GM19035 (cell line): ENCODE data around the gene SOCS7.

Experiments
- ATAC-seq: cut with Tn5 transposase; IDR thresholded peaks from one replicate; pipeline ENCODE4 v1.9.1; 2021; ENCODE audit not compliant: unreplicated experiment

Gene SOCS7

GRCh38 chr17:38336838-38337237, 14.8 kb upstream of the SOCS7 start:
- no peak for ATAC-seq

- no peak for ATAC-seq
Observed at GRCh38 chr17:38338053-38338452, 13.6 kb upstream of the SOCS7 start.

DNA sequence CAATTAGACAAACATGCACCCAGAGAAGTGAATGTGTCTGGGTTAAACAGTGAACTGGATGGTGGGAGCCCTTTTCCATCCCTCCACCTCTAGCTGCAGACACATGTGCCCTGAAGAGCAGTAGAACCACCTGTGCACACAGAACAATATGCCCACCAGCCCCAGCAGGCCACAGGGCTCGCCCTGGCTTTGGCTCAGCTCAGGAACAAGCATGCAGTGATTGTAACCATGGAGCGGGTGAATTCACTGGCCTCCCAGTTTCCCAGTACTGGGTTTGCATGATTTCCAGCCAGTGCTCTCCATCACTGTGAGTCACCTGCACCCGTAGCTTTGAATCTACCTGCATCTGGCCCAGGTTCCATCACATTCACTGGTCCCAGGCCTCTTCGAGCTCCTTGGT, 13.1 kb upstream of the SOCS7 start:
- ATAC-seq, result no peak

DNA sequence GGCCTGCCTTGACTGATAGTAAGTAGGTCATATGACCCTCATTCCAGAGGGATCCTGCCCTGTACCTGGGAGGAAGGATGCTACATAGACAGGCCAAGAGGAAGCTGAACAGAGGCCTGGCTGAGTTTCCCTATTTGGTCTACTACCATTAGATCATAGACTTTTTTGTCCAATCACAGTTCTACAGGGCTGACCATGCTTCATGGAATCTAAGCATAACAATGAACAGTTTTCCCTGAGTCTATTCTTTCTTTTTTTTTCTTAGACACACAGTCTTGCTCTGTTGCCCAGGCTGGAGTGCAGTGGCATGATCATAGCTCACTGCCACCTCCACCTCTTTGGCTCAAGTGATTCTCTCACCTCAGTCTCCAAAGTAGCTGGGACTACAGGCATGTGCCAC, 11.8 kb upstream of the SOCS7 start:
- ATAC-seq, result no peak

GRCh38 chr17:38341035-38341721, 10.5 kb upstream of the SOCS7 start:
- no peak for ATAC-seq

GRCh38 chr17:38342886-38343607, 8.6 kb upstream of the SOCS7 start:
- ATAC-seq, result no peak

- no peak for ATAC-seq
Observed at GRCh38 chr17:38343608-38344419, 7.8 kb upstream of the SOCS7 start, which contains the start of gene GPR179. GPR179 (minus strand) TSS chr17:38343956; CDS start chr17:38343789, 167 bp downstream.

DNA sequence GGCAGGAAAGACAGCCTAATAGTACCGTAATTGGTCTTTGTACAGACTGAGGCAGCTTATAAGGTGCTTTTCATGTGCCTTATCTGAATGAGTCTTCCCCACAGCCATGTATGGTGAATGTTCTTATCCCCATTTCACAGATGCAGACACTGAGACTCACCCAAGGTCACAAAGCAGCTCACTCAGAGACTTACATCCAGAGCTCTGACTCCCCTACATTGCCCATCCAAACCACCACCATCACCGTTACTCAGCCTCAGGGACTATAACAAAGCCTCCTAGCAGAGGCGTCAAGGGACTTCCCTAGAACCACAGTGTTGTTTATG, 7.3 kb upstream of the SOCS7 start:
- no peak for ATAC-seq

DNA sequence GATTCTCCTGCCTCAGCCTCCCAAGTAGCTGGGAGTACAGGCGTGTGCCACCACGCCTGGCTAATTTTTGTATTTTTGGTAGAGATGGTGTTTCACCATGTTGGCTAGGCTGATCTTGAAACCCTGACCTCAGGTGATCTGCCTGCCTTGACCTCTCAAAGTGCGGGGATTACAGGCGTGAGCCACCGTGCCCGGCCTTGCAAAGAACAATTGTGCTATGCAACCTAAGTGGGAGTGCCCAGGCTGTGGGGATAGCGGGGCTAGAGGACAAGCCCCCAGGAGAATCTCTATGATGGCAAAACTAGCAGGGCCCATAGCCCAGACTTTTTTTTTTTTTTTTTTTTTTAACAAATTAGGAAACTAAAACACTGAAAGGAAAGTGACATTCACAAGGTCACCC, 5.9 kb upstream of the SOCS7 start:
- ATAC-seq, result no peak

GRCh38 chr17:38349097-38349730, 2.4 kb upstream of the SOCS7 start:
- no peak for ATAC-seq

DNA sequence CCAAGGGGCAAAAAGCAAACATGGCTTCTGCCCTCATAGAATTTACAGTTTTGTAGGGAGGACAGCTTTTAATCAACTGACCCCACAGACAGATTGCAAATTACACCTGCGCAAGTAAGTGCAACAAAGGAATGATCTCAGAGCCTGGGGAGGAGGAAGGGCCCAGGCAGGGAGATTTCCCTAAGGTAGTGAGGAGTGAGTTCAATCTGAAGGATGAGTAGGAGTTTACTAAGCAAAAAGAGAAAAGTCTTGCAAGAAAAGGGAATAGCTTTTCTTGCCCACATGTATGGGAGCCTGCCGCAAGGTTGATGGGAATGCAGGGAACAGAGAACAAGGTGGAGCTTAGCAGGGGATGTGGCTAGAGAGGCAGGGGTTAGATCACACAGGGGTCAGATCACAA, 1.6 kb upstream of the SOCS7 start:
- ATAC-seq, result no peak

DNA sequence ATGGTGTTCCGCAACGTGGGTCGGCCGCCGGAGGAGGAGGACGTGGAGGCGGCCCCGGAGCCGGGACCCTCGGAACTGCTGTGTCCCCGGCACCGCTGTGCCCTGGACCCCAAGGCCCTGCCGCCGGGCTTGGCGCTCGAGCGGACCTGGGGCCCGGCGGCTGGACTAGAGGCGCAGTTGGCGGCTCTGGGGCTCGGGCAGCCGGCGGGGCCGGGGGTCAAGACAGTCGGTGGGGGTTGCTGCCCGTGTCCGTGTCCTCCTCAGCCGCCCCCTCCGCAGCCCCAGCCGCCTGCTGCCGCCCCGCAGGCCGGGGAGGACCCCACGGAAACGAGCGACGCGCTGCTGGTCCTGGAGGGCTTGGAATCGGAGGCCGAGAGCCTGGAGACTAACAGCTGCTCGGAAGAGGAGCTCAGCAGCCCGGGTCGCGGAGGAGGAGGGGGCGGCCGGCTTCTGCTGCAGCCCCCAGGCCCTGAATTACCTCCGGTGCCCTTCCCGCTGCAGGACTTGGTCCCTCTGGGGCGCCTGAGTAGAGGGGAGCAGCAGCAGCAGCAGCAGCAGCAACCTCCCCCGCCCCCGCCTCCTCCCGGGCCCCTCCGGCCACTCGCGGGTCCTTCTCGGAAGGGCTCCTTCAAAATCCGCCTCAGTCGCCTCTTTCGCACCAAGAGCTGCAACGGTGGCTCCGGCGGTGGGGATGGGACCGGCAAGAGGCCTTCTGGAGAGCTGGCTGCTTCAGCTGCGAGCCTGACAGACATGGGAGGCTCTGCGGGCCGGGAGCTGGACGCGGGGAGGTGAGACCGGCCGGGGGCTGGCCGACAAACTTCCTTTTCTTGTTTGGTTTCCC, 821 bp downstream of the SOCS7 start:
- ATAC-seq, result peak; percentile 28

- ATAC-seq, result no peak
Observed at GRCh38 chr17:38353086-38353604, 1.5 kb downstream of the SOCS7 start.

- ATAC-seq, result no peak
Observed at GRCh38 chr17:38353668-38354067, 2.0 kb downstream of the SOCS7 start.

DNA sequence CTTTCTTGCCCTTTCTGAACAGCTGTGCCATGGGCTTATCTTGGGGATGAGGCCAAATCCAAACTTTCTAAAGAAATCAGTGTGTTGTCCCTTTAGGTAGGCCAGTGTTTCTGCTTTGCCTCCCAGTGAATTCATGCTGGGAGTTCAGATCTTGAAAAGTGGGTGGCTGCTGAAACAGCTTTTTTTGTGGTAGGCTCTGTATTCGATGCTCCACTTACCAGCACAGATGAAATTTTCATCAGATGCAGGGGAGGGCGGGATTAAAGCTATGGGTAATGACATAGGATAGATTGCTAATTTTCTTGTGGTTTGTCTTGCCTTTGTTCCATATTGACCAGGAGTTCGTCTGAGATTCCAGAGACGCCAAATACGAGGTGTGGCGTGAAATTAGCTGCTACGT, 2.8 kb downstream of the SOCS7 start:
- no peak for ATAC-seq

- no peak for ATAC-seq
Observed at GRCh38 chr17:38355251-38355650, 3.6 kb downstream of the SOCS7 start.

DNA sequence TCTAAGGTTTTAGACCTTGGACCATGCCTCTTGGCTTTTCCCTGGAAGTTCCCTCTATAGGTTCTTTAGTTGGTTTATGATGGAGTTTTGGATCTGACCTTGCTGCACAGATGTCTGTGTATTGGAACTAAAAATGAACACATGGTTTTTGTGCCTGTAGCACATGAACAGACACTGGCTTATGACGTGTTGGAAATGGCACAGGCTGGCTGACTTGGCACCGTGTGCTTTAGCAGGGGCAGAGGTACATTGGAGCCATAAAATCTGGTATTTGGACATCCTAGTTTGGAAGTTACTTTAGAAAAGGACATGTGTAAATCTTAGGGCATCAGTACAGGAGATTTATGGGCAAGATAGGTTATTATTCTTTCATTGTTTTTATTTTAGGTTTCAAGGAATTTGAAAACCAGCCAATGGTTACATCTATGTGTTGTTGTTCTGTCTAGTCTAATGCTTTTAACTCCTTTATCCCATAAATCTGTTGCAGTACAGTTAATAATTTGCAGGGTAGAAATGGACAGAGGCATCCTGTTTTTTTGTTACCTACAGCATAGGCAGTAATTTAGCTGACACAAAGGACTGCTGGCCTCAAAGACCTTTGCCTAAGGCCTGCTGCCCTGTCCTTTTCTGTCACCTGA, 6.0 kb downstream of the SOCS7 start:
- ATAC-seq, result no peak

GRCh38 chr17:38358586-38359513, 7.2 kb downstream of the SOCS7 start:
- ATAC-seq, result no peak
